GM18868 (cell line): ENCODE measurements around the gene WDR49.
A peak's percentile ranks its signal among the peaks of the same experiment; 100 is the strongest.

Source experiments
- ATAC-seq: cut with Tn5 transposase; IDR thresholded peaks from one replicate; pipeline ENCODE4 v1.9.1; 2021; ENCODE audit warnings: mild to moderate bottlenecking, moderate library complexity; ENCODE audit not compliant: unreplicated experiment

WDR49 gene

DNA sequence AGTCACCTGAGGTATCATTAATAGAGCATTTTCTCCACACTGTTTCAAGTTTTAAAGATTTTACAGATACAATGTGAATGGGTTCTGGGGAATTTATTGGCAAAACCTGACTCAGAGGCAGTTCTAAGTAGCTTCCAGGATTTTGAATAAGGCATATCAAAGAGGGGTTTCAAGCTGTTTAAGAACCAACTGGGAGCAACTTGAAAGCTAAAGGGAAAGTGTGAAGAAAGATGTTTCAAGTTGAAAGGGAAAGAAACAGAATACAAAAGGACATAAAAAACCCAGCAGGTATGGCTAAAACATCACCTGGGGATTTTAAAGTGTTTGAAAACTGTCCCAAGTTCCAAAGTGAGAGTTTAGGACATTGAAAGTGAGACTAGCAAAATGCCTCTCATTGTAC, 162.1 kb downstream of the WDR49 start:
- ATAC-seq = no peak

- ATAC-seq = no peak
Observed at GRCh38 chr3:167489571-167489970, 164.2 kb downstream of the WDR49 start.

DNA sequence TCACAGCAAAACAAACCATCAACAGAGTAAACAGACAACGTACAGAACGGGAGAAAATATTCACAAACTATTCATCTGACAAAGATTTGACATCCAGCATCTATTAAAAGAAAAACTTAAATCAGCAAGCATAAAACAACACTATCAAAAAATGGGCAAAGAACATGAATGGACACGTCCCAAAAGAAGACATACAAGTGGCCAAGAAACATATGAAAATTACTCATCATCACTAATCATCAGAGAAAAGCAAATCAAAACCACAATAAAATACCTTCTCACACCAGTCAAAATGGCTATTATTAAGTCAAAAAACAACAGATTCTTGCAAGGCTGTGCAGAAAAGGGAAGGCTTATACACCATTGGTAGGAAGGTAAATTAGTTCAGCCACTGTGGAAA, 166.2 kb downstream of the WDR49 start:
- no peak for ATAC-seq

GRCh38 chr3:167484551-167484950, 169.2 kb downstream of the WDR49 start:
- no peak for ATAC-seq

DNA sequence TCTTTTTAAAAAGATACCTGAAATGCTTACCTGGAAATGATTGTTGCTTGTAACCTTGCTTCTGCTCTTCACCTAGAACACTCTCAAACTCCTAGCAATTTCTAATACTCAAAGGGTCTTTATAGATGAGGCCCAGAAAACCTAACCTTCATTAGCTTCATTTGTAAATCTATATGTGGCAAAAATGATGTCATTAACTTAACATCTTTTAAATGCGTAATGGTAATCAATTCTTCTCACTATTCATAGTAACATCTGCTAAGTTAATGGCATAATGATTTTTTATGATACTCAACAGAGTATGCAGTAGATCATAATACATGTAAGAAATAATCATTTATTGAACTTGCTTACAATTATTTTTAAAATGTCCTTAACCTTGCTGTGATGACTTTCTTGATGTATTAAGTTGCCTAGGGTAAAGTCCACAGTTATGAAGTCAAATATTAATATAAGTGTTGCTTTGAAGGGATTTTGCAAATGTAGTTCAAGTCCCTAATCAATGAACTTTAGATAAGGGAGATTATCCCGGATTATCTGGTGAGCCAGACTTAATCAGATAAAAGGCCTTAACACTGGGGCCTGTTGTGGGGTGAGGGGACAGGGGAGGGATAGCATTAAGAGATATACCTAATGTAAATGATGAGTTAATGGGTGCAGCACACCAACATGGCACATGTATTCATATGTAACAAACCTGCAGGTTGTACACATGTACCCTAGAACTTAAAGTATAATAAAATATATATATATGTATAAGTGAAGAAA, 169.8 kb downstream of the WDR49 start:
- no peak for ATAC-seq

DNA sequence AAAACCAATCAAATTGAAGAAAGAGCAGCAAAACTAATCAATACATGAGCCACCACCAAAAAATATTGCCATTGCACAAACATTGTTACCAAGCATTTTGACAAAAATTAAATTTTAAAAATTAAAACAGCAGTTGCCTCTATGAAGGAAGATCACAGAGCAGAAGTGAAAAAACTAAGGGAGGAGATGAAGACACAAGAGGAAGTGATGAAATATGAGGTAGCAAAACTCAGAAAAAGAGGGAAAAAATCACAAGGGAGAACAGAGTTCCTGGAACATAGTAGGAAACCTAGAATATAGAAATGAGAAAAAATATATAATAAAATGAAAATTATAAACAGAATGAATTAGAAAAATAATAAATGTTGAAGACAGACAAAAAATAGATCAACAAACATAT, 172.6 kb downstream of the WDR49 start:
- ATAC-seq = no peak

GRCh38 chr3:167480748-167481147, 173.0 kb downstream of the WDR49 start:
- ATAC-seq = no peak

GRCh38 chr3:167473863-167474262, 179.9 kb downstream of the WDR49 start, which contains the start of gene SERPINI2:
Gene SERPINI2 (minus strand): TSS chr3:167474042. CDS start chr3:167471834, 2,208 bp downstream.
- ATAC-seq = no peak

GRCh38 chr3:167469381-167469780, 184.4 kb downstream of the WDR49 start:
- ATAC-seq = no peak

- ATAC-seq = no peak
Observed at GRCh38 chr3:167467848-167468611, 185.7 kb downstream of the WDR49 start.

DNA sequence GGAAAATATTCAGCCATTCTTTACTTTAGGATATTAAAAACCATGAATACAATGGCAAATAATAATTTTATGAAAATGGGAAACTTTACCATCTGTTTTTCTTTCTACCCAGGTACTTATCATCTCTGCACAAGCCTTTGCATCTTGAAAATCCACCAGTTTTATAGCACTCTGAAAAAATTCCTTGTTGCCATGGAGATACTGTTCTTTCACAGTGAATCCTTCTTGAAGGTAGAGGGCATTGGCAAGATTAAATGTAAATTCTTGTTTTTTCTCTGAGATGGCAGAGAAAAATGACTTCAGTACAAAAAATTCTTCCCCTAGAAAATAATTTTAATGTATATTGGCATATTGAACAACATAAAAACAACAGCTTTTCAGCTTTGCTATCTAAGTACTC, 186.8 kb downstream of the WDR49 start:
- no peak for ATAC-seq

DNA sequence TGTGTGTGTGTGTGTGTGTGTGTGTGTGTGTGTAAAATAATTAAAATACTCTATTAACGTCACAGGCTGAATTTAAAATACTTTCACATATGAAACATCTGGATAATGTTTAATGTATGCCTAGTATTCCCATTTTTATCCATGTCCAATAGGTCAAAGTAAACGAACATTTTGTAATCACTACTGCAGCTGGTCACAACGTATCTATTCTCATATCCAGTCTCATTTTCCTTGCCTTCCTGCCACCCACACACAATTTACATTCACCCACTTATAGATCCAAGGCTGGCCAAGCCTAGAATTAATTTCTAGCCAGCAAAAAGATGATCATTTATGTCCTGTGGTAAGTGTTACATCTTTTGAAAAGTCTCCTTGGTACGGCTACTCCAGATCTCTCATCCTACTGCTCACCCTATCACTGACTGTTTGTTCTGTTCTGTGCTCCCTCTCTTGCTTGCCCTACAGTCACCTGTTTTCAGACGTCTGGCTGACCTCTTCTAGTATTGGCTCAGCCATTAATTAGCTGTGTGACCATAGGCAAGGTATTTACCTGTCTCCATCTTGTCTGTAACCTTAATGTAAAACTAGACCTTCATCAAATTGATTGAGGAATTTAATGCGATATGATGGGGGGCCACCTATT, 197.5 kb downstream of the WDR49 start:
- no peak for ATAC-seq

- no peak for ATAC-seq
Observed at GRCh38 chr3:167453815-167454214, 199.9 kb downstream of the WDR49 start.

DNA sequence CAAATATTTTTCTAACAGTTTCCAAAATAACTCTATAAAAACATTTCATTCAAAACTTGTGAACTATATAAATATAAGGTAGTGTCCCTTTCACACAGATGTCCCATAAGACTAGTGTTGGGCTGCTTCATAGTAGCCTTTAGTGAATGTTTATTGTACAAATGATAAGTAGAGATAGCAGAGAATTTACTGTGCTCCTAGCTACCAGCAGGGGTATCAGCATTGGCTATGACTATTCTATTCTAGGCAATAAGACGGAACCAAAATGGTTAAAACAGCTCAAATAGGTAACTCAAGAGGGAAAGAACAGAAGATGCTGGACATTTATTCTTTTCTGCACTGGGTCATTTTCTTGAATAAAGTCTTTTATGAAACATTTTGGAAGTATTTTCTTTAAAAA, 202.5 kb downstream of the WDR49 start:
- no peak for ATAC-seq

- ATAC-seq = no peak
Observed at GRCh38 chr3:167450675-167451074, 203.1 kb downstream of the WDR49 start.

GRCh38 chr3:167450195-167450594, 203.5 kb downstream of the WDR49 start:
- ATAC-seq = peak; percentile 77

DNA sequence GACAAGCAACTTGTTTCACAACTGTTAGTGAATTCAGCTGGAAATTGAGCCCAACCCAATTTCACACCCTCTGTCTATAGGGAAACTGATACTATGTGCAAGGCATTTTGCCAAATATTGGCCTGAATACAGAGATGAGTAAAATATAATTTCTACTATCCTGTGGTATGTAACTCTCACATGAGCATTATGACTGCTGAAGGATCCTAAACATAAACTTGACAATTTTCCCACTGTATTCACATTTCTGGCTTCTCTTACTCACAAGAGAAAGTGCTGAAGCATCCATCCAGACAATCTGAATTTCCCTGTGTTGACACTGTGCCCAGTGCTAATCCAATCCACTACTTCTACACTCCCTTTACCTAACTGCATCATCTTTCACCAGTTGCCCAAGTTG, 208.3 kb downstream of the WDR49 start:
- no peak for ATAC-seq

DNA sequence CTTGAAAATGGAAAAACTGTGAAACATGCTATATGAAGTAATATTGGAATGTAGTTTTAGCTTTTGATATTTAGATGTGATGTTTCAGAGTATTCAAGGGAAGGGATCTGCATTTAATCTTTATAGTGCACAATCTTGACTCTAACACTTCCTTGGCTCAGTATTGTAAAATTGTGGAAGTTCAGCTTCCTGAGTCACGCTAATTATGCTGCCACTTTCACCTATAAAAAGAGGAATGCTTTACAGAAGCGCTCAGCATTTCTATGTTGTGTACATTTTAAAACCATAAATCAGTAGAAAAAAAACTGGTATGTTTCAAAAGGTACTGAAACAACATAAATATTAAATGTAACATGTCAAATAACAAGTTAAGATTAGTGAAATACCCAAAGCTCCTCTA, 212.5 kb downstream of the WDR49 start:
- ATAC-seq = no peak

GRCh38 chr3:167437428-167438139, 216.2 kb downstream of the WDR49 start:
- no peak for ATAC-seq
